Measurements from ENCODE around the gene CAPN13.

Gene CAPN13

GRCh38 chr2:30826481-30826880, 19.2 kb upstream of the CAPN13 start:
- H3K27ac ChIP-seq (ENCODE audit: poor library complexity, severe bottlenecking), result no peak overlapping the region
- no peak for ATAC-seq (ENCODE audit: low read depth)
- H3K4me3 ChIP-seq (ENCODE audit: severe bottlenecking), result no peak overlapping the region

DNA sequence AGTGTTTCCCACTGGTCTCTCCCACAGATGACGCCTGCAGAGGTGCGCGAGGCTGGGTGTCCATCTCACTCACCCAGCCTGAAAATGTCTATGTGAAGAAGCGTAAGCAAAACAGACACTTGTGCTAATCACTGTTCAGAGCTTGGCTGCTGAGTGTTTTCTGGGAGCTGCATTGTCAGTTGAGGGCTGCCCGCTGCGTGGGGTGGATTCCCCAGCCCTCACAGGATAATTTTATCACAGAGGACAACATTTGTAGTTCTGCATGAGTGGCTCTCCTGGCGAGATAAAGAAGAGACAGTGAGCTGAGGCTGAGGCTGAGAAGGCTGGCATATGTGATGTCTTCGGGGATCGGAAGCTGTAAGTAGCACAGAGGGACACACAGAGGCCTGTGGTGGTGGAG, 16.2 kb upstream of the CAPN13 start:
- H3K27ac ChIP-seq (ENCODE audit: poor library complexity, severe bottlenecking), result no peak overlapping the region
- TF ChIP-seq, protein P1, sequence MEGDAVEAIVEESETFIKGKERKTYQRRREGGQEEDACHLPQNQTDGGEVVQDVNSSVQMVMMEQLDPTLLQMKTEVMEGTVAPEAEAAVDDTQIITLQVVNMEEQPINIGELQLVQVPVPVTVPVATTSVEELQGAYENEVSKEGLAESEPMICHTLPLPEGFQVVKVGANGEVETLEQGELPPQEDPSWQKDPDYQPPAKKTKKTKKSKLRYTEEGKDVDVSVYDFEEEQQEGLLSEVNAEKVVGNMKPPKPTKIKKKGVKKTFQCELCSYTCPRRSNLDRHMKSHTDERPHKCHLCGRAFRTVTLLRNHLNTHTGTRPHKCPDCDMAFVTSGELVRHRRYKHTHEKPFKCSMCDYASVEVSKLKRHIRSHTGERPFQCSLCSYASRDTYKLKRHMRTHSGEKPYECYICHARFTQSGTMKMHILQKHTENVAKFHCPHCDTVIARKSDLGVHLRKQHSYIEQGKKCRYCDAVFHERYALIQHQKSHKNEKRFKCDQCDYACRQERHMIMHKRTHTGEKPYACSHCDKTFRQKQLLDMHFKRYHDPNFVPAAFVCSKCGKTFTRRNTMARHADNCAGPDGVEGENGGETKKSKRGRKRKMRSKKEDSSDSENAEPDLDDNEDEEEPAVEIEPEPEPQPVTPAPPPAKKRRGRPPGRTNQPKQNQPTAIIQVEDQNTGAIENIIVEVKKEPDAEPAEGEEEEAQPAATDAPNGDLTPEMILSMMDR (IDR thresholded peaks at IDR 0.05; ENCODE audit: poor library complexity, severe bottlenecking), result no peak
- H3K27me3 ChIP-seq (ENCODE audit: insufficient read depth, poor library complexity, severe bottlenecking), result no peaks in the 10 kb centered on the region
- H3K36me3 ChIP-seq (ENCODE audit: low read depth), result no peaks in the 10 kb centered on the region
- DNase-seq (ENCODE audit: low spot score) (no peak), ATAC-seq (ENCODE audit: low read depth) (no peak)
- no peak overlapping the region for H3K4me3 ChIP-seq (ENCODE audit: severe bottlenecking)
- H3K9me3 ChIP-seq (ENCODE audit: severe bottlenecking), result no peaks in the 10 kb centered on the region
- no peaks in the 10 kb centered on the region for H3K4me1 ChIP-seq (ENCODE audit: insufficient read depth, poor library complexity, severe bottlenecking)

More at GRCh38 chr2:30826481-30826880, 19.2 kb upstream of the CAPN13 start:
- Histone ChIP-seq H3K36me3 (ENCODE audit: low read depth) (no peaks in the 10 kb centered on the region), H3K27me3 (ENCODE audit: insufficient read depth, poor library complexity, severe bottlenecking) (no peaks in the 10 kb centered on the region), H3K9me3 (ENCODE audit: severe bottlenecking) (no peaks in the 10 kb centered on the region), H3K4me1 (ENCODE audit: insufficient read depth, poor library complexity, severe bottlenecking) (no peaks in the 10 kb centered on the region)
- no peak for DNase-seq (ENCODE audit: low spot score)
- TF ChIP-seq, protein P1 (IDR thresholded peaks at IDR 0.05; ENCODE audit: poor library complexity, severe bottlenecking), result no peak

- ATAC-seq (ENCODE audit: low read depth), result no peak
- Histone ChIP-seq H3K27ac (ENCODE audit: poor library complexity, severe bottlenecking) (no peak overlapping the region), H3K4me1 (ENCODE audit: insufficient read depth, poor library complexity, severe bottlenecking) (no peaks in the 10 kb centered on the region), H3K27me3 (ENCODE audit: insufficient read depth, poor library complexity, severe bottlenecking) (no peaks in the 10 kb centered on the region), H3K36me3 (ENCODE audit: low read depth) (no peaks in the 10 kb centered on the region), H3K4me3 (ENCODE audit: severe bottlenecking) (no peak overlapping the region), H3K9me3 (ENCODE audit: severe bottlenecking) (no peaks in the 10 kb centered on the region)
- TF ChIP-seq, protein P1 (IDR thresholded peaks at IDR 0.05; ENCODE audit: poor library complexity, severe bottlenecking), result no peak
- DNase-seq (ENCODE audit: low spot score), result no peak
Measured at GRCh38 chr2:30821960-30822359, 14.7 kb upstream of the CAPN13 start.

DNA sequence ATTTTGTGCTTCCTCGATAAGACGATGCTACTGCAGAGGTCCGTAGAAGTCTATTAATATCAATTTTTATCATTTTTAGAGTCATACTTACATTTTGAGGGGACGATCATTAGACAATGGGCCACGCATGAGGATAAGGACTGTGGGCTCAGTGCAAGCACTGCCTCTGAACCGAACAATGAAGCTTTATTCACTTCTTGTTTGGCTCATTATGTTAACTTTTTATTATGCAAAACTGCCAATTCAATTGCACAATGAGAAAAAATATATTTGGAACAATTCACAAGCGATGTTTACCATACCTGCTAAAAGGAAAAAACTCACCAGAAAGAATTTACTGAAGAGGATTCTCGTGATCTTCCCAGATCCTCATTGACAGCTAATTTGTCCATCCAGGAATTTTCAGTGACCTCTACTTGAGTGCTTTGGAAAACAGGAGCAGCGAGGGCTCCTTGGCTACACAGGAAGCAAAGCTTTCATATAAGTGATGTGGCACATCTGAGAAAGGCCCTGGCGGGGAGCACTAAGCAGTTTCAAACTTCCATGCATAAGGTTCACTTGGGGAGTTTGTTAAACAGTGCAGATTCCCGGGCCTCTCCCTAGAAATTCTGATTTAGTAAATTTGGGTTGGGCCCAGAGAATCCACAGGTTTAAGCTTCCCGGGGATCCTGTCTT, 13.3 kb upstream of the CAPN13 start:
- DNase-seq (ENCODE audit: low spot score), result no peak
- TF ChIP-seq, protein P1 (IDR thresholded peaks at IDR 0.05; ENCODE audit: poor library complexity, severe bottlenecking), result no peak
- H3K27me3 ChIP-seq (ENCODE audit: insufficient read depth, poor library complexity, severe bottlenecking), result peaks cover 1% of the 10 kb centered on the region

GRCh38 chr2:30809938-30810337, 2.7 kb upstream of the CAPN13 start:
- DNase-seq (ENCODE audit: low spot score), result no peak
- H3K36me3 ChIP-seq (ENCODE audit: low read depth), result no peaks in the 10 kb centered on the region
- no peak overlapping the region for H3K27ac ChIP-seq (ENCODE audit: poor library complexity, severe bottlenecking)
- no peaks in the 10 kb centered on the region for H3K9me3 ChIP-seq (ENCODE audit: severe bottlenecking)
- H3K27me3 ChIP-seq (ENCODE audit: insufficient read depth, poor library complexity, severe bottlenecking), result peaks cover 3% of the 10 kb centered on the region
- no peak for ATAC-seq (ENCODE audit: low read depth)
- TF ChIP-seq, protein P1 (IDR thresholded peaks at IDR 0.05; ENCODE audit: poor library complexity, severe bottlenecking), result no peak
- H3K4me3 ChIP-seq (ENCODE audit: severe bottlenecking), result no peak overlapping the region
- no peaks in the 10 kb centered on the region for H3K4me1 ChIP-seq (ENCODE audit: insufficient read depth, poor library complexity, severe bottlenecking)

More for the DNA sequence above, 13.3 kb upstream of the CAPN13 start:
- H3K27ac ChIP-seq (ENCODE audit: poor library complexity, severe bottlenecking), result no peak overlapping the region
- H3K4me1 ChIP-seq (ENCODE audit: insufficient read depth, poor library complexity, severe bottlenecking), result no peaks in the 10 kb centered on the region
- no peaks in the 10 kb centered on the region for H3K36me3 ChIP-seq (ENCODE audit: low read depth)
- H3K9me3 ChIP-seq (ENCODE audit: severe bottlenecking), result no peaks in the 10 kb centered on the region
- no peak overlapping the region for H3K4me3 ChIP-seq (ENCODE audit: severe bottlenecking)
- ATAC-seq (ENCODE audit: low read depth), result no peak
